HepG2 (cell line): Measurements from ENCODE around the gene SYNGR2. TPM values are rescaled to one million over a fixed set of nuclear protein-coding genes. Genes with fewer than 3 reads are reported as not detected.

Experiments used
- FOXP1 ChIP-seq, 2 experiments: fragments of 450-650 bp in 1 of 2; IDR thresholded peaks; 2 replicates each; pipeline ENCODE4 v1.6.1; 2017 to 2018; ENCODE audit warnings: antibody characterized with exemption in 1 of 2
- GABPA ChIP-seq, 2 experiments: IDR thresholded peaks; 2 replicates each; pipeline ENCODE4 v1.6.1; 2011 to 2016; ENCODE audit warnings: low read depth in 2 of 2, low read length in 1 of 2, missing biosample characterization in 1 of 2, missing genetic modification characterization in 1 of 2
- GATAD1 ChIP-seq: IDR thresholded peaks from 2 replicates; pipeline ENCODE4 v1.6.1; 2016; ENCODE audit warnings: missing genetic modification reagents, missing compliant biosample characterization
- HES4 ChIP-seq: sonication (generic); formaldehyde crosslinking; IDR thresholded peaks from 2 replicates; pipeline ENCODE4 v1.9.0; 2021; ENCODE audit warnings: mild to moderate bottlenecking, missing genetic modification reagents, borderline replicate concordance
- HINFP ChIP-seq: sonication (generic); formaldehyde crosslinking; IDR thresholded peaks from 2 replicates; pipeline ENCODE4 v1.4.0; 2020; ENCODE audit warnings: low read depth, mild to moderate bottlenecking, missing genetic modification reagents
- NFYB ChIP-seq: sonication (generic); formaldehyde crosslinking; IDR thresholded peaks from 2 replicates; pipeline ENCODE4 v1.4.0; 2020; ENCODE audit warnings: missing genetic modification reagents
- ONECUT2 ChIP-seq: sonication (generic); formaldehyde crosslinking; IDR thresholded peaks from 2 replicates; pipeline ENCODE4 v1.4.0; 2020; ENCODE audit warnings: missing genetic modification reagents
- PHF21A ChIP-seq: sonication (generic); formaldehyde crosslinking; IDR thresholded peaks from 2 replicates; pipeline ENCODE4 v1.5.0; 2020; ENCODE audit warnings: mild to moderate bottlenecking, missing genetic modification reagents
- POLR2AphosphoS5 ChIP-seq: IDR thresholded peaks from 2 replicates; pipeline ENCODE4 v1.6.1; 2012; ENCODE audit warnings: low read depth, low read length
- PRDM4 ChIP-seq: sonication (generic); formaldehyde crosslinking; IDR thresholded peaks from 2 replicates; pipeline ENCODE4 v1.9.0; 2021; ENCODE audit warnings: missing genetic modification reagents, borderline replicate concordance
- REL ChIP-seq: sonication (generic); formaldehyde crosslinking; conservative IDR thresholded peaks from 2 replicates; pipeline ENCODE4 v1.8.0; 2022; ENCODE audit warnings: mild to moderate bottlenecking, missing genetic modification reagents, moderate library complexity
- ZBTB7B ChIP-seq: sonication (generic); formaldehyde crosslinking; IDR thresholded peaks from 2 replicates; pipeline ENCODE4 v1.4.0; 2020; ENCODE audit warnings: missing genetic modification reagents
- ZNF12 ChIP-seq: sonication (generic); formaldehyde crosslinking; IDR thresholded peaks from 2 replicates; pipeline ENCODE4 v1.5.0; 2020; ENCODE audit warnings: missing genetic modification reagents
- ZNF292 ChIP-seq: sonication (generic); formaldehyde crosslinking; IDR thresholded peaks from 2 replicates; pipeline ENCODE4 v1.8.1; 2022; ENCODE audit warnings: mild to moderate bottlenecking, low read depth, missing genetic modification reagents, borderline replicate concordance
- ZNF350 ChIP-seq: sonication (generic); formaldehyde crosslinking; IDR thresholded peaks from 2 replicates; pipeline ENCODE4 v1.4.0; 2020; ENCODE audit warnings: mild to moderate bottlenecking, low read depth, missing genetic modification reagents, borderline replicate concordance
- ZNF354B ChIP-seq: sonication (generic); formaldehyde crosslinking; IDR thresholded peaks from 2 replicates; pipeline ENCODE4 v1.8.0; 2022; ENCODE audit warnings: mild to moderate bottlenecking, missing genetic modification reagents
- ZNF552 ChIP-seq: sonication (generic); formaldehyde crosslinking; IDR thresholded peaks from 2 replicates; pipeline ENCODE4 v1.9.0; 2022; ENCODE audit warnings: missing genetic modification reagents, mild to moderate bottlenecking, borderline replicate concordance
- ZNF737 ChIP-seq: sonication (generic); formaldehyde crosslinking; IDR thresholded peaks from 2 replicates; pipeline ENCODE4 v1.5.0; 2020; ENCODE audit warnings: missing genetic modification reagents, mild to moderate bottlenecking, borderline replicate concordance
- polyA plus RNA-seq, 8 experiments: library from polyadenylated mRNA; depleted of rRNA in 3 of 8; stranded (reverse) in 7 of 8; unstranded in 1 of 8; fragments of >200 nt; fragmentation: Illumina TruSeq in 4 of 8; extraction: Trizol in 4 of 8; gene quantifications; 2 replicates each; pipeline versions ENCODE4 v1.2.1 to v1.2.3, GENCODE V29; 2011 to 2016; ENCODE audit warnings: low read depth in 4 of 8, missing spikeins in 1 of 8, mixed read lengths in 1 of 8; ENCODE audit not compliant: insufficient read depth in 1 of 8
- total RNA-seq, 5 experiments: library from RNA; depleted of rRNA; stranded (reverse); fragments of >200 nt; fragmentation: Illumina TruSeq; extraction: Trizol; gene quantifications; 2 replicates each; pipeline ENCODE4 v1.2.3, GENCODE V29; 2016; ENCODE audit warnings: low read depth in 1 of 5
- TF ChIP-seq, protein P1 (sequence below): sonication (generic); formaldehyde crosslinking; IDR thresholded peaks from 2 replicates; pipeline ENCODE4 v1.9.0; 2022; ENCODE audit warnings: missing genetic modification reagents, mild to moderate bottlenecking, borderline replicate concordance
- TF ChIP-seq, protein P2 (sequence below): sonication (generic); formaldehyde crosslinking; IDR thresholded peaks from 2 replicates; pipeline ENCODE4 v1.5.0; 2020; ENCODE audit warnings: missing genetic modification reagents
- TF ChIP-seq, protein P3 (sequence below): sonication (generic); formaldehyde crosslinking; IDR thresholded peaks from 2 replicates; pipeline ENCODE4 v1.4.0; 2020; ENCODE audit warnings: missing genetic modification reagents

SYNGR2 gene
- total and polyA plus RNA-seq, 2 of the 13 experiments (the other 11 are each of a cell fraction or from before 2014, with no cell fraction given), result 46.7 to 170 TPM

GRCh38 chr17:78130437-78131101 lies 37.8 kb upstream of the SYNGR2 start, which contains the start of gene TMC8 (continued):
- TF ChIP-seq, protein P1, sequence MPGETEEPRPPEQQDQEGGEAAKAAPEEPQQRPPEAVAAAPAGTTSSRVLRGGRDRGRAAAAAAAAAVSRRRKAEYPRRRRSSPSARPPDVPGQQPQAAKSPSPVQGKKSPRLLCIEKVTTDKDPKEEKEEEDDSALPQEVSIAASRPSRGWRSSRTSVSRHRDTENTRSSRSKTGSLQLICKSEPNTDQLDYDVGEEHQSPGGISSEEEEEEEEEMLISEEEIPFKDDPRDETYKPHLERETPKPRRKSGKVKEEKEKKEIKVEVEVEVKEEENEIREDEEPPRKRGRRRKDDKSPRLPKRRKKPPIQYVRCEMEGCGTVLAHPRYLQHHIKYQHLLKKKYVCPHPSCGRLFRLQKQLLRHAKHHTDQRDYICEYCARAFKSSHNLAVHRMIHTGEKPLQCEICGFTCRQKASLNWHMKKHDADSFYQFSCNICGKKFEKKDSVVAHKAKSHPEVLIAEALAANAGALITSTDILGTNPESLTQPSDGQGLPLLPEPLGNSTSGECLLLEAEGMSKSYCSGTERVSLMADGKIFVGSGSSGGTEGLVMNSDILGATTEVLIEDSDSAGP (CRISPR knock-in tag), result 0 out of 2 replicates have a peak, but pooled peaks have one; percentile 11
- TF ChIP-seq, protein P2, sequence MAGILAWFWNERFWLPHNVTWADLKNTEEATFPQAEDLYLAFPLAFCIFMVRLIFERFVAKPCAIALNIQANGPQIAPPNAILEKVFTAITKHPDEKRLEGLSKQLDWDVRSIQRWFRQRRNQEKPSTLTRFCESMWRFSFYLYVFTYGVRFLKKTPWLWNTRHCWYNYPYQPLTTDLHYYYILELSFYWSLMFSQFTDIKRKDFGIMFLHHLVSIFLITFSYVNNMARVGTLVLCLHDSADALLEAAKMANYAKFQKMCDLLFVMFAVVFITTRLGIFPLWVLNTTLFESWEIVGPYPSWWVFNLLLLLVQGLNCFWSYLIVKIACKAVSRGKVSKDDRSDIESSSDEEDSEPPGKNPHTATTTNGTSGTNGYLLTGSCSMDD, result 0 out of 2 replicates have a peak, but pooled peaks have one; percentile 54
- TF ChIP-seq PRDM4 (no peak), PHF21A (CRISPR knock-in tag) (peak; percentile 87), ONECUT2 (CRISPR knock-in tag) (no peak), ZNF292 (CRISPR knock-in tag) (peak; percentile 60; the same call in 1 of the 2 replicates), ZNF354B (CRISPR knock-in tag) (no peak), ZBTB7B (CRISPR knock-in tag) (peak; percentile 86), FOXP1 (IDR thresholded peaks at IDR 0.05) (no peak), FOXP1 (CRISPR knock-in tag; IDR thresholded peaks at IDR 0.05) (peak; percentile 22; the same call in 1 of the 2 replicates), POLR2AphosphoS5 (peak; percentile 21; the same call in 1 of the 2 replicates), ZNF552 (CRISPR knock-in tag) (no peak), ZNF350 (no peak; the same call in 1 of the 2 replicates), ZNF12 (CRISPR knock-in tag) (no peak), HES4 (no peak), REL (CRISPR knock-in tag) (no peak), GATAD1 (CRISPR knock-in tag) (peak; percentile 49; the same call in 1 of the 2 replicates), GABPA (IDR thresholded peaks at IDR 0.05; ENCODE audit: low read depth, low read length) (peak; percentile 44; the same call in 1 of the 2 replicates), GABPA (CRISPR knock-in tag; IDR thresholded peaks at IDR 0.05; ENCODE audit: low read depth) (peak; percentile 90), NFYB (CRISPR knock-in tag) (no peak), HINFP (CRISPR knock-in tag) (no peak), ZNF737 (CRISPR knock-in tag) (no peak)
- TF ChIP-seq, protein P3, sequence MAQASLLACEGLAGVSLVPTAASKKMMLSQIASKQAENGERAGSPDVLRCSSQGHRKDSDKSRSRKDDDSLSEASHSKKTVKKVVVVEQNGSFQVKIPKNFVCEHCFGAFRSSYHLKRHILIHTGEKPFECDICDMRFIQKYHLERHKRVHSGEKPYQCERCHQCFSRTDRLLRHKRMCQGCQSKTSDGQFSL (CRISPR knock-in tag), result no peak
